ENCODE data around the gene PXDN. TPM values are rescaled to one million over a fixed set of nuclear protein-coding genes. Genes with fewer than 3 reads are reported as not detected.

Gene PXDN
- total and polyA plus RNA-seq, 10 of the 15 experiments (the other 5 are each of a cell fraction or from before 2014, with no cell fraction given): 0.12 to 0.69 (median 0.23) TPM; not detected in 5

DNA sequence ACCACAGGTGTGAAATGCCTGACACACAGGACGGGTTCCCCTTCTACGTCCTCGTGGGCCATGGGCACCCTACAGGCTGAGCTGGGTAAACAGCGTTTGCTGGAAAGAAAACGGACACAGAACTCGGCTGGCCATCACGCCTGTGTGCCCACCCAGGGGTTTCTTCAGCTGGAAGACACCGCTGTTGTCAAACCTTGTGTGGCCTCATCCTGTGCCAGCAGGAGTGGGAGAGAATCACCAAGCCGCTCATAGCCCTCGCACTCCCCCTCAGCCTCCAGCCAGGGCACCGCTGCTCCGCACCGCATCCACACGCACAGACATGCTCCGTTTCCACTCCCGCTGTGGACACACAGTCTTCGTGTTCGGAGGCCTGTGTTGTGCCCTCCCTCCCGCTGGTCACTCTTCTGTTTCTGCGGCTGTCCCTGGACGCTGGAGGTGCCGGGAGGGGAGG is 161.4 kb downstream of the PXDN start:
- no peaks in the 10 kb centered on the region for H3K79me2 ChIP-seq (ENCODE audit: control insufficient read depth, insufficient read depth, low read length)
- intact Hi-C loops (cut with micrococcal nuclease; ENCODE audit: unreplicated experiment) (no loop called here), in situ Hi-C loops (cut with MboI) (no loop called here)
- RAD21 ChIA-PET (ENCODE audit: unreplicated experiment): no interaction called here
- H3K4me2 ChIP-seq (ENCODE audit: control insufficient read depth, insufficient read depth): no peak overlapping the region
- no peaks in the 10 kb centered on the region for H3K27me3 ChIP-seq (replicated peaks in 1 of 2; ENCODE audit: control insufficient read depth in 2 of 2, insufficient read depth in 2 of 2, low read length in 1 of 2)
- DNase-seq (ENCODE audit: low read depth, low spot score) (no peak), FAIRE-seq (no peak), ATAC-seq (no peak)
- CTCF ChIA-PET: no interaction called here
- H3K27ac ChIP-seq (ENCODE audit: control insufficient read depth, insufficient read depth): no peak overlapping the region
- H4K20me1 ChIP-seq (ENCODE audit: control insufficient read depth, insufficient read depth): no peaks in the 10 kb centered on the region
- no peak overlapping the region for H2AFZ ChIP-seq (ENCODE audit: control insufficient read depth, low read depth, low read length)
- H3K4me3 ChIP-seq: no peak overlapping the region
- BruUV-seq (replicated peaks): no TSS peak
- TF ChIP-seq EED (IDR thresholded peaks at IDR 0.05; ENCODE audit: low read depth): no peak
- TF ChIP-seq ZNF384 (IDR thresholded peaks at IDR 0.05; ENCODE audit: borderline replicate concordance, low read depth, low read length): no peak
- TF ChIP-seq NR2F1 (conservative IDR thresholded peaks at IDR 0.05): no peak
- TF ChIP-seq, protein P1, sequence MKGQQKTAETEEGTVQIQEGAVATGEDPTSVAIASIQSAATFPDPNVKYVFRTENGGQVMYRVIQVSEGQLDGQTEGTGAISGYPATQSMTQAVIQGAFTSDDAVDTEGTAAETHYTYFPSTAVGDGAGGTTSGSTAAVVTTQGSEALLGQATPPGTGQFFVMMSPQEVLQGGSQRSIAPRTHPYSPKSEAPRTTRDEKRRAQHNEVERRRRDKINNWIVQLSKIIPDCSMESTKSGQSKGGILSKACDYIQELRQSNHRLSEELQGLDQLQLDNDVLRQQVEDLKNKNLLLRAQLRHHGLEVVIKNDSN (IDR thresholded peaks at IDR 0.05; ENCODE audit: borderline replicate concordance, extremely low read length, insufficient read depth, low read depth, low read length): no peak
- no peak for TF ChIP-seq TAF1 (IDR thresholded peaks at IDR 0.05; ENCODE audit: borderline replicate concordance, low read depth, low read length)
- no peak for TF ChIP-seq SREBF2 (IDR thresholded peaks at IDR 0.05; ENCODE audit: low read length)
- no peak for TF ChIP-seq TCF3 (IDR thresholded peaks at IDR 0.05; ENCODE audit: borderline replicate concordance, insufficient read depth, low read depth, low read length)
- no peak for TF ChIP-seq SIX5 (IDR thresholded peaks at IDR 0.05; ENCODE audit: low read depth, low read length, severe bottlenecking)
- no peak for TF ChIP-seq BHLHE40 (IDR thresholded peaks at IDR 0.05; ENCODE audit: borderline replicate concordance in 1 of 2, low read depth in 2 of 2, low read length in 1 of 2)
- no peak for TF ChIP-seq NFYB (IDR thresholded peaks at IDR 0.05; ENCODE audit: insufficient read depth, low read depth, low read length)
- no peak for TF ChIP-seq MEF2B (IDR thresholded peaks at IDR 0.05; ENCODE audit: partially characterized antibody, poor library complexity, severe bottlenecking)
- no peak for TF ChIP-seq NRF1 (conservative IDR thresholded peaks at IDR 0.05; ENCODE audit: low read depth, low read length)
- TF ChIP-seq, protein P2, sequence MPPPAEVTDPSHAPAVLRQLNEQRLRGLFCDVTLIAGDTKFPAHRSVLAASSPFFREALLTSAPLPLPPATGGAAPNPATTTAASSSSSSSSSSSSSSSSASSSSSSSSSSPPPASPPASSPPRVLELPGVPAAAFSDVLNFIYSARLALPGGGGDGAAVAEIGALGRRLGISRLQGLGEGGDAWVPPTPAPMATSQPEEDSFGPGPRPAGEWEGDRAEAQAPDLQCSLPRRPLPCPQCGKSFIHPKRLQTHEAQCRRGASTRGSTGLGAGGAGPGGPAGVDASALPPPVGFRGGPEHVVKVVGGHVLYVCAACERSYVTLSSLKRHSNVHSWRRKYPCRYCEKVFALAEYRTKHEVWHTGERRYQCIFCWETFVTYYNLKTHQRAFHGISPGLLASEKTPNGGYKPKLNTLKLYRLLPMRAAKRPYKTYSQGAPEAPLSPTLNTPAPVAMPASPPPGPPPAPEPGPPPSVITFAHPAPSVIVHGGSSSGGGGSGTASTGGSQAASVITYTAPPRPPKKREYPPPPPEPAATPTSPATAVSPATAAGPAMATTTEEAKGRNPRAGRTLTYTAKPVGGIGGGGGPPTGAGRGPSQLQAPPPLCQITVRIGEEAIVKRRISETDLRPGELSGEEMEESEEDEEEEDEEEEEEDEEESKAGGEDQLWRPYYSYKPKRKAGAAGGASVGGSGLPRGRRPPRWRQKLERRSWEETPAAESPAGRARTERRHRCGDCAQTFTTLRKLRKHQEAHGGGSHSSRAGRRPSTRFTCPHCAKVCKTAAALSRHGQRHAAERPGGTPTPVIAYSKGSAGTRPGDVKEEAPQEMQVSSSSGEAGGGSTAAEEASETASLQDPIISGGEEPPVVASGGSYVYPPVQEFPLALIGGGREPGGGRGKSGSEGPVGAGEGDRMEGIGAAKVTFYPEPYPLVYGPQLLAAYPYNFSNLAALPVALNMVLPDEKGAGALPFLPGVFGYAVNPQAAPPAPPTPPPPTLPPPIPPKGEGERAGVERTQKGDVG (CRISPR knock-in tag; IDR thresholded peaks at IDR 0.05): no peak
- SMC1A ChIA-PET (ENCODE audit: uncharacterized antibody, unreplicated experiment): no interaction called here
- POLR2A ChIA-PET: no interaction called here
- no peaks in the 10 kb centered on the region for H3K36me3 ChIP-seq (ENCODE audit: control insufficient read depth in 2 of 2, insufficient read depth in 2 of 2, low read length in 1 of 2)
- WGBS (ENCODE audit: insufficient coverage, insufficient replicate concordance, low lambda C conversion rate, missing lambda C conversion rate): 54% methylated on average over 22 of the region's 22 CpGs
- no peak overlapping the region for H3K9ac ChIP-seq (ENCODE audit: control insufficient read depth, insufficient read depth, low read length)
- no peaks in the 10 kb centered on the region for H3K9me3 ChIP-seq (replicated peaks; ENCODE audit: control insufficient read depth, insufficient read depth, low read length)
- H3K4me1 ChIP-seq (ENCODE audit: control insufficient read depth, insufficient read depth, low read length): no peaks in the 10 kb centered on the region

Data from GM12878 (cell line).